GM19023 (cell line): ENCODE data around the gene C2CD4D.
"Not testable (repeated sequence)": the region's sequence is repeated elsewhere in the genome, so short reads cannot be mapped to it uniquely, and the experiment has no call there.

ENCODE experiments used
- ATAC-seq: cut with Tn5 transposase; IDR thresholded peaks from one replicate; pipeline ENCODE4 v1.9.1; 2021; ENCODE audit warnings: mild to moderate bottlenecking, moderate library complexity; ENCODE audit not compliant: unreplicated experiment

Gene C2CD4D

DNA sequence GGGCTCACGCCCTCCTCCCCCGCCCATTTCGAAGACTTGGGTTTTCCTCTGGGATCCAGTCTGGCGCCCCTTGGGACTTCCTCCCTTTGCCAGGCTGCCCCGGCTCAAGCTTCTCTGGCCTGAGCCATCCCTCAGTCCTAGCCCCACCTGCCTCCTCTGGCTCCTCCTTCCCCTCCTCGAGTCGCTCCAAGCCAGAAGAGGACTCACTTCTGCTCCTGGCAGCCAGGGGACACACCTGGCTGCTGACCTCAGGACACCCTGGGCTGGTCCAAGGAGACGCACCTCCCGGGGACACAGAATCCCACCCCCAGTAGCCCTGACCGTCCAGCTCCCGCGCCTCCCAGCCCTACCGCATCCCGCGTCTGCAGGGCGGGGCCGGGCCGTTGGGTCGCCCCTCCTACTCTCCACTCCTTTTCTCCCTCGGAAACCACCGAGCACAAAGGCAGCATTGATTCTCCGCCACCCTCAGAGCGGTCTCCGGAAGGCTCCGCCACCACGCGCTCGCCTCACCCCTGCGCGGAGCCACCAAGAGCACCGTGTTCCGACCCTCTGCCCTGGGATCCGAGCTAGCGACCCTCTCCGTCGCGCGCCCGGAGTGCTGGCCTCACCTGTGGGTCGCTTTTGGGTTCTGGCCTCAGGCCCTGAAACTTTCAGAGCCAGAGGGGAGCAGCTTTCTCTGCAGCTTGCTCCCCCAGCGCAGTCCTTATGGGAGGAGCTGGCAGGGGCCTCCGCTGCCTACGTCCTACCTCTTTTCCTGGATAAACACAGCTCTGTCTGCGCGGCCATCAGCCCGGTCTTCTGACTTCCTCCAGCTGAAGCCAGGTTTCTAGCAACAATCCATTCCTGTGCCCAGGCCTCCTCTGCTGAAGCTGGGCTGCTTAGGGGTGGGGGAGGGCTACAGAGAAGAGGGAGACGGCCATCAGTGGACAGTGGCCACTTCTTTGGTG, at the start of gene C2CD4D:
Gene C2CD4D, minus strand, starts transcription at position 364 of the 947 bp plus-strand sequence. CDS start 831 bp downstream, outside the sequence.
- no peak for ATAC-seq

- ATAC-seq = no peak
Measured at GRCh38 chr1:151888972-151889570, 49.5 kb upstream of the C2CD4D start.

DNA sequence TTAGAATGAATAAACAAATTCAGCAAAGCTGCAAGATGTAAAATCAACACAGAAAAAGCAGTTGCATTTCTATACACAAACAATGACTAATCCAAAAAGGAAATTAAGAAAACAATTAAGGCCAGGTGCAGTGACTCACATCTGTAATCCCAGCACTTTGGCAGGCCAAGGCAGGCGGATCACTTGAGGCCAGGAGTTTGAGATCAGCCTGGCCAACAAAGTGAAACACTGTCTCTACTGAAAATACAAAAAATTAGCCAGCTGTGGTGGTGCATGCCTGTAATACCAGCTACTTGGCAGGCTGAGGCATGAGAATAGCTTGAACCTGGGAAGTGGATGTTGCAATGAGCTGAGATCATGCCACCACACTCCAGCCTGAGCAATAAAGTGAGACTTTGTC, 47.4 kb upstream of the C2CD4D start:
- no peak for ATAC-seq

DNA sequence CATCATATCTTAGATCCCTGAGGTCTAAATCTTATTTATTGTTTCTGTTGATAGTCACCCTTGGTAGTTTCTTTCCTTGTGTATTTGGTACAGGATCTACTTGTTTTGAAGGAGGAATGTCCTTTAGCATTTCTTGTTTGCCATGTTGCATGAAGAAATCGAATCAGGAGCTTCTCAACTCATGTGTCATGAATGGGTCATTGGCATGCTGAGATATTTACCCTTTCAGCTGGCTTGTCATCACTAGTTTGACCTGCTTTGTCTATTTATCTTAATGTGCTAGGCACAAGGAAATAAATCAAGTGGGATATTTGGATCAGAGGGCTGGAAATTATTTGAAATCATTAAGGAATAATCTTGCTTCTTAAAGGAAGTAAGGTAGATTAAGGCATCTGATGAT, 45.9 kb upstream of the C2CD4D start:
- no peak for ATAC-seq

GRCh38 chr1:151884879-151885278, 45.3 kb upstream of the C2CD4D start:
- ATAC-seq = not testable (repeated sequence)

GRCh38 chr1:151884445-151884844, 44.8 kb upstream of the C2CD4D start:
- not testable (repeated sequence) for ATAC-seq

- not testable (repeated sequence) for ATAC-seq
Measured at GRCh38 chr1:151883898-151884297, 44.3 kb upstream of the C2CD4D start.

- ATAC-seq = not testable (repeated sequence)
Measured at GRCh38 chr1:151882918-151883317, 43.3 kb upstream of the C2CD4D start.

DNA sequence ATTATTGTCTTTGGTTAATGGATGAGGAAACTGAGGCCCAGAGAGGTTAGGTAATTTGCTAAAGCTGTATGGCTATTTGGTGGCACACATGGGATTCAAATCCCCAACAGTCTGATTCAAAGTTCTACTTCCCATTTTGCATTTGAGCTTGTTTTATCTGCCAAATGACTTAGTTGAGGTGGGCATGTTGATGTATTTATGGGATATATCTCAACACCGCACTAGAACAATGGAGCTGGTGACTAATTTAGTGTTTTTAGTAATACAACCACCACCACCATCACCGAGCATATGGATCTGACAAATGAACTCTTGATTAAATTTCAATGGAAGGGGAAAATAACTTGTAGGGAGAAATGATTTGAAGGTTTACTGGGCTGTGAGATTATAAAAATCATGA, 42.8 kb upstream of the C2CD4D start:
- no peak for ATAC-seq

DNA sequence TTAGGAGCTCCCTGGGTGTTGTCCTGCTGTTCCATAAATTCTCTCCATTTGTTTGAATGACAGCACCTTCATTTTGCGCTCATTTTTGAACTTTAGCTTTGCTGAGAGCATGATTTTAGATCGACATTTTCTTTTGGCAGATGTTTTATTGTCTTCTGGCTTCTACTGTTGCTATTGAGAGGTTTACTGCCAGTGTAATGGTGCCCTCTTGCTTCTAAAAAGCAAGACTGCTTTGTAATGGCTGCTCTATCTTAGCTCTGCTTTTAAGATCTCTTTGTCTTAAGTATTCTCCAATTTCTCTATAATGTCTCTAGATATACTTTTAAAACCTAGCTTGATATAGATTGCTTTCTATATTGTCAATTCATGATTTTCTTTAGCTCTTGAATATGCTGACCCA, 41.9 kb upstream of the C2CD4D start:
- ATAC-seq = no peak

GRCh38 chr1:151875419-151876097, 35.9 kb upstream of the C2CD4D start:
- ATAC-seq = no peak

- not testable (repeated sequence) for ATAC-seq
Measured at GRCh38 chr1:151872776-151873175, 33.2 kb upstream of the C2CD4D start.

DNA sequence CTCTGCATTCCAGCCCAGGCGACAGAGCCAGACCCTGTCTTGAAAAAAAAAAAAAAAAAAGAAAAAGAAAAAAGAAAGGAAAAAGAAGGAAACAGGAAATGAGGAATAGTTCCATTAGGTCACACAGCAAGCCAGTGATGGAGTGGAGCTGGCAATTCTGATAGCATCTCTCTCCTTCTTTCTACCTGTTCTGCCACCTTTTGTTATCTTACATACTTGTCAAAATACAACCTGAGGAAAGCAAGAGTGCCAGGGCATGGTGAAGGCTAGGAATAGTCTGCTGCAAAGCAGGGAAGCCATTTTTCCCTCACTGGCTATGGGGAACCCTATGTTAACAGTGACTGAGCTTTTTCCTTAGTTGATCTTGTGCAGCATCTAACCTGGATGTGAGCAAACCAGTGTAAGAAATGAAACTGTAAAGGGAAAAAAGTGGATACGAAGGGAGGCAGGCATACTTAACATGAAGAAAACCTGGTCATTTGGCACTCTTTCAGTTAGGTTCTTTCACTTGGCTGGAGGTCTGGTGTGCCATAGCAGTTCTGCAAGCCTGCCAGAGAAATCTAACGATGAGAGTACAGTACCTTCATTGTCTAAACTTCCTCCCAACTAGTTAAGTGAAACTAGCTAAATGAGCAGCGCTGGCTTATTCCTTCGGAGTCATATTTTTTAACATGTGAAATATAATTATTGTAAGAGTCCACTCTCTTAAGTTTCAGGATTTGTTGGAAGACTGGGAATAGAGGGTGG, 31.8 kb upstream of the C2CD4D start:
- no peak for ATAC-seq

DNA sequence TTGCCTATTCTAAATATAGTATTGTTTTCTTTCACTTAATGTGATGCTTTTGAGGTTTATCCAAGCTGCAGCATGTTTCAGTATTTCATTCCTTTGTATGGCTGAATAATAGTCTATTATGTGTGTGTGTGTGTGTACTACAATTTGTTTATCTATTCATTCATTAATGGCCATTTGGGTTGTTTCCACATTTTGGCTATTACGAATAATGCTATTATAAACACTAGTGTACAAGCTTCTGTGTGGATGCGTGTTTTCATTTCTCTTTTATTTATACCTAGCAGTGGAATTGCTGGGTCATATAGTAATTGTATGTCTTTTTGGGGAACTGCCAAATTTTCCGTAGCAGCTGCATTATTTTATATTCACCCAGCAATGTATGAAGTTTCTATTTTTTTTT, 28.9 kb upstream of the C2CD4D start:
- ATAC-seq = no peak

DNA sequence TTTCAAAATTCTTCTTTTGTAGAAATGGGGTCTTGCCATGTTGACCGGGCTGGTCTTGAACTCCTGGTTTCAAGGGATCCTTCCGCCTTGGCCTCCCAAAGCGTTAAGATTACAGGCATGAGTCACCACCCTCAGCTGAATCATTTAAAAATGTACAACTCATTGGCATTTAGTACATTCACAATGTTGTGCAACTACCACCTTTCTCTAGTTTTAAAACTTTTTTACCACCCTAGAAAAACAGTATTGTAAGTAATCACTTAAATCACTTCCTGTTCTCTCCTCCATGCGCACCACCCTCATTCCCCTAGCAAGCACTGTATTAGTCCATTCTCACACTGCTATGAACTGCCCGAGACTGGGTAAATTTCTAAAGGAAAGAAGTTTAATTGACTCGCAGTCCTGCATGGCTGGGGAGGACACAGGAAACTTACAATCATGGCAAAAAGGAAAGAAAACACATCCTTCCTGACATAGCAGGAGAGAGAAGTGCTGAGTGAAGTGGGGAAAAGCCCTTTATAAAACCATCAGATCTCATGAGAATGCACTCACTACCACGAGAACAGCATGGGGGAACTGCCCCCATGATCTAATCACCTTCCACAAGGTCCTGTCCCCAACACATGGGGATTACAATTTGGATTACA, 28.3 kb upstream of the C2CD4D start:
- ATAC-seq = no peak

DNA sequence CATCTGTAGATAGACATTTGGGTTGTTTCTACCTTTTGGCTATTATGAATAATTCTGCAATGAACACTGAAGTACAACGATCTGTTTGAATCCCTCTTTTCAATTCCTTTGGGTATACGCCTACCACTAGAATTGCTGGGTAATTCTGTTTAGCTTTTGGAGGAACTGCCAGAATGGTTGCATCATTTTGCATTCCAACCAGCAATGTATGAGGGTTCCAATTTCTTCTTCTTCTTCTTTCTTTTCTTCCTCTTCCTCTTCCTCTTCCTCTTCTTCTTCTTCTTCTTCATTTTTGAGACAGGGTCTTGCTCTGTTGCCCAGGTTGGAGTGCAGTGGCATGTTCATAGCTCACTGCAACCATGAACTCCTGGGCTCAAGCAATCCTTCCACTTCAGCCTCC, 27.7 kb upstream of the C2CD4D start:
- ATAC-seq = no peak

- ATAC-seq = no peak
Measured at GRCh38 chr1:151864411-151864810, 24.8 kb upstream of the C2CD4D start.

DNA sequence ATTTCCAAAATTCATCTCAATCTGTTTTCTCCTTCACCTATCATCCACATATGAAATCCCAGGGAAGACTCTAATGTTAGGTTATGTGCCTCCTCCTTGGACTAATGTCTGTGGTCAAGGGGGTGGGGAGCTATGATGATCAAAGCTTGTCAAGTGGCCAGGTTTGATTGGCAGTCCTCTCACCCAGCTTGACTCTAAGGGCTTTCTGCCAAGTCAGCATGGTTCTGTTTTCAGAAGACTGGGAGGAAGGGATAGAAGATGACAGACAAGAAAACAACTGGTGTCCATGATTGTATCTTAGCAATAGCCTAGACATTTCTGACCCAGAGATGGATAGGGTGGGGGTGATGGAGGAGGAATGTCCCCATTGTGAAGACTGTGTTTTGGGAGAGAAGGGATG, 23.0 kb upstream of the C2CD4D start:
- ATAC-seq = no peak

DNA sequence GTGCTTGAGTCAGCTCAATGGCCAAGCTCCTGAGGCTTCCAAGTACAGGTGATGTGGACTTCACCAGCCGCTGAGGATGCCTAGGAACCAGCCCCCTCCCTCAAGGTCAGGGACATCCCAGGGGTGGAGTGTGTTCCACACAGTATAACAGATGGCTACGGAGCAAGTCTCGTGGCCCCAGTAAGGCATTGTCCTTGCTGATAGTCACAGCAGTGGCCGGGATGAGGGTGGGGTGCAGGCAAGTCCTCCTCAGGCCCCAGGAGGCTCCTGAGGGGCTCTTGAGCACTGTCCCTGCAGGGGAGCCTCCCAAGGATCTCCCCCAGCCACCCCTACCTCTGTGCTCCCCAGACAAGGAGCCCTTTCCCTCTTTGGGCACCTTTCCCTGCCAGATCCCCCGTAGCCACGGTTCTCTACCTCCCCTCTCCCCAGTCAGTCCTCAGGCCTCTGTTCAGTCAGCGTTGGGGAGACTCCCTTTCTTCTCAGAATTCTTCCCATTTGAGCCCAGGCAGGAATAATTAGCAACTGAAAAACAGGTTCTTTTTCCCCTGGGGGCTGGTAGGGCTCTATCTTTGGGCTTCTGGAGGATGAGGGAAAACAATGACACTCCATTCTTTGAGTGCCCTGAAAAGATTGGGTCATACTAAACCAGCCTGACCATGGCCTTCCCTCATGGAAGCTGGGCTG, 21.0 kb upstream of the C2CD4D start:
- no peak for ATAC-seq

GRCh38 chr1:151859891-151860293, 20.3 kb upstream of the C2CD4D start:
- ATAC-seq = no peak
